Keratinocyte (primary cell): ENCODE measurements around the gene ERAS. TPM values are rescaled to one million over a fixed set of nuclear protein-coding genes. Genes with fewer than 3 reads are reported as not detected.
A peak's percentile ranks its signal among the peaks of the same experiment; 100 is the strongest.

Experiments used
- DNase-seq: peaks from one replicate; pipeline ENCODE4 v3.0.0-alpha.2; 2011; ENCODE audit warnings: low read depth, missing footprints, low spot score
- FAIRE-seq: peaks from 2 replicates; lab custom pipeline; 2011; peaks lifted over from hg19 to GRCh38; lab: Jason Lieb, UNC
- H2AFZ ChIP-seq: 2 replicates; pipeline ENCODE4 v1.6.0; 2012; ENCODE audit warnings: low read length, control low read depth, inconsistent platforms; ENCODE audit not compliant: control insufficient read depth
- H3K27ac ChIP-seq: 2 replicates; pipeline ENCODE4 v1.5.1; 2011; ENCODE audit warnings: low read length; ENCODE audit not compliant: control insufficient read depth, insufficient read depth
- H3K27me3 ChIP-seq: 3 replicates; pipeline ENCODE4 v1.6.0; 2011; ENCODE audit warnings: low read length; ENCODE audit not compliant: control insufficient read depth, insufficient read depth; ENCODE audit errors: extremely low read depth
- H3K36me3 ChIP-seq, 2 experiments: 2 replicates in 1 of 2; 3 replicates in 1 of 2; pipeline ENCODE4 v1.5.1; 2011; ENCODE audit warnings: low read length in 2 of 2, mild to moderate bottlenecking in 1 of 2; ENCODE audit not compliant: control insufficient read depth in 2 of 2, insufficient read depth in 2 of 2; ENCODE audit errors: extremely low read depth in 1 of 2
- H3K4me1 ChIP-seq: 3 replicates; pipeline ENCODE4 v1.5.1; 2011; ENCODE audit warnings: low read length; ENCODE audit not compliant: control insufficient read depth, insufficient read depth; ENCODE audit errors: extremely low read depth
- H3K4me2 ChIP-seq: 3 replicates; pipeline ENCODE4 v1.6.0; 2011; ENCODE audit warnings: low read depth, low read length; ENCODE audit not compliant: control insufficient read depth, insufficient read depth; ENCODE audit errors: extremely low read depth
- H3K4me3 ChIP-seq, 3 experiments: fragments of 200-600 bp in 1 of 3; sonication (generic) in 1 of 3; 2 replicates in 2 of 3; 3 replicates in 1 of 3; pipeline ENCODE4 v1.5.1; 2011 to 2016; ENCODE audit warnings: low read length in 3 of 3, mild to moderate bottlenecking in 3 of 3, control low read depth in 2 of 3, inconsistent platforms in 1 of 3, low read depth in 1 of 3, mixed read lengths in 1 of 3, mixed run types in 1 of 3, moderate library complexity in 1 of 3; ENCODE audit not compliant: control insufficient read depth in 2 of 3, insufficient read depth in 2 of 3; ENCODE audit errors: extremely low read depth in 1 of 3
- H3K79me2 ChIP-seq: 2 replicates; pipeline ENCODE4 v1.6.0; 2012; ENCODE audit warnings: low read length; ENCODE audit not compliant: control insufficient read depth, insufficient read depth
- H3K9ac ChIP-seq: 3 replicates; pipeline ENCODE4 v1.6.0; 2011; ENCODE audit warnings: low read length; ENCODE audit not compliant: control insufficient read depth, insufficient read depth; ENCODE audit errors: extremely low read depth
- H3K9me1 ChIP-seq: 3 replicates; pipeline ENCODE4 v1.6.0; 2011; ENCODE audit warnings: low read length; ENCODE audit not compliant: control insufficient read depth, insufficient read depth; ENCODE audit errors: extremely low read depth
- H3K9me3 ChIP-seq: 2 replicates; pipeline ENCODE4 v1.5.1; 2012; ENCODE audit warnings: low read depth, low read length; ENCODE audit not compliant: control insufficient read depth
- H4K20me1 ChIP-seq: 3 replicates; pipeline ENCODE4 v1.6.0; 2011; ENCODE audit warnings: low read length; ENCODE audit not compliant: control insufficient read depth, insufficient read depth; ENCODE audit errors: extremely low read depth
- CTCF ChIP-seq, 3 experiments: IDR thresholded peaks in 1 of 3; conservative IDR thresholded peaks in 1 of 3; optimal IDR thresholded peaks in 1 of 3; 2 replicates in 2 of 3; 3 replicates in 1 of 3; pipeline versions ENCODE3 to v1.5.1; 2011; ENCODE audit warnings: low read length in 3 of 3, mild to moderate bottlenecking in 3 of 3, moderate library complexity in 2 of 3, control low read depth in 1 of 3, inconsistent platforms in 1 of 3; ENCODE audit not compliant: insufficient read depth in 2 of 3; ENCODE audit errors: extremely low read depth in 1 of 3
- EZH2 ChIP-seq: IDR thresholded peaks from one replicate; pipeline ENCODE4 v1.6.1; 2012; ENCODE audit warnings: inconsistent platforms, mild to moderate bottlenecking, low read length, moderate library complexity
- dilution Hi-C: fragments of 300-500 bp; cut with MboI; formaldehyde crosslinking; loops from one replicate; pipeline ENCODE4 v1.7.0; 2020; ENCODE audit warnings: low sequenced_read_pairs; ENCODE audit not compliant: extremely low pct_ligation_motif_present
- polyA plus RNA-seq, 5 experiments: library from polyadenylated mRNA; depleted of rRNA in 3 of 5; stranded (reverse) in 3 of 5; stranded (forward) in 1 of 5; unstranded in 1 of 5; fragments of >200 nt; gene quantifications; 1 replicate in 1 of 5; 2 replicates in 3 of 5; 3 replicates in 1 of 5; pipeline versions ENCODE4 v1.2.1 to v1.2.3, GENCODE V29; 2011 to 2012; ENCODE audit warnings: missing spikeins in 2 of 5, low read depth in 1 of 5, low replicate concordance in 1 of 5

ERAS gene
- polyA plus RNA-seq, 1 donor (not counting 4 experiments of a cell fraction or from before 2014, with no cell fraction given) = not detected

- dilution Hi-C loops = no loop called here
- peak overlapping the region; percentile 48 to 74 (median 71) for H3K4me3 ChIP-seq
Observed at GRCh38 chrX:48802089-48802904, 24.0 kb upstream of the ERAS start.

GRCh38 chrX:48802905-48803200 lies 23.5 kb upstream of the ERAS start:
- no peak overlapping the region for H2AFZ ChIP-seq
- H3K27ac ChIP-seq = peak overlapping the region; percentile 94
- H3K4me3 ChIP-seq = peak overlapping the region; percentile 48 to 74 (median 71)
- peaks cover 4% of the 10 kb centered on the region for H3K4me1 ChIP-seq
- H3K9me3 ChIP-seq = no peaks in the 10 kb centered on the region
- no peaks in the 10 kb centered on the region for H4K20me1 ChIP-seq
- dilution Hi-C loops = no loop called here
- no peaks in the 10 kb centered on the region for H3K27me3 ChIP-seq
- H3K9me1 ChIP-seq = no peaks in the 10 kb centered on the region
- H3K9ac ChIP-seq = peak overlapping the region; percentile 94
- TF ChIP-seq EZH2 (no peak), CTCF (optimal IDR thresholded peaks at IDR 0.05 in 1 of 3, IDR thresholded peaks at IDR 0.05 in 1 of 3, conservative IDR thresholded peaks at IDR 0.05 in 1 of 3; ENCODE audit: extremely low read depth in 1 of 3, insufficient read depth in 2 of 3, low read length in 3 of 3) (no peak)
- H3K36me3 ChIP-seq = peaks cover 0 to 1% of the 10 kb centered on the region in 2 experiments
- DNase-seq = no peak
- no peaks in the 10 kb centered on the region for H3K79me2 ChIP-seq
- H3K4me2 ChIP-seq = peak overlapping the region; percentile 63
- FAIRE-seq = no peak

More at GRCh38 chrX:48802089-48802904, 24.0 kb upstream of the ERAS start:
- H3K9me1 ChIP-seq = no peaks in the 10 kb centered on the region
- FAIRE-seq (no peak), DNase-seq (peak; percentile 25)
- peak overlapping the region; percentile 63 for H2AFZ ChIP-seq
- no peaks in the 10 kb centered on the region for H3K79me2 ChIP-seq
- peak overlapping the region; percentile 94 for H3K27ac ChIP-seq
- H3K4me1 ChIP-seq = peaks cover 4% of the 10 kb centered on the region
- H3K36me3 ChIP-seq = peaks cover 0 to 1% of the 10 kb centered on the region in 2 experiments
- H3K9ac ChIP-seq = peak overlapping the region; percentile 94
- H3K4me2 ChIP-seq = peak overlapping the region; percentile 63
- TF ChIP-seq CTCF (optimal IDR thresholded peaks at IDR 0.05 in 1 of 3, IDR thresholded peaks at IDR 0.05 in 1 of 3, conservative IDR thresholded peaks at IDR 0.05 in 1 of 3; ENCODE audit: extremely low read depth in 1 of 3, insufficient read depth in 2 of 3, low read length in 3 of 3) = no peak
- no peak for TF ChIP-seq EZH2
- no peaks in the 10 kb centered on the region for H4K20me1 ChIP-seq
- H3K27me3 ChIP-seq = no peaks in the 10 kb centered on the region
- H3K9me3 ChIP-seq = no peaks in the 10 kb centered on the region
